T-helper 2 cell (primary cell): ENCODE results near the gene KIZ.

Source experiments
- DNase-seq, 5 experiments: peaks; one replicate each; pipeline versions ENCODE4 v3.0.0 to v3.0.0-alpha.2; 2012 to 2022
- total RNA-seq, 2 donors: gene quantifications; one replicate each; lab custom pipeline; 2026; lab: John Stamatoyannopoulos, UW

The KIZ gene
- total RNA-seq, result 22.1 to 33.1 reads per million in 2 donors

GRCh38 chr20:21125849-21126580, at the start of gene KIZ:
KIZ (plus strand) TSS chr20:21126082; CDS start chr20:21126116, 34 bp downstream.
- peak; percentile 94 to 99 (median 95) for DNase-seq

- no peak for DNase-seq
Observed at GRCh38 chr20:21077809-21078345, 48.0 kb upstream of the KIZ start.

GRCh38 chr20:21082584-21082983, 43.3 kb upstream of the KIZ start:
- DNase-seq, result no peak

GRCh38 chr20:21083825-21084325, 42.0 kb upstream of the KIZ start:
- DNase-seq, result no peak

GRCh38 chr20:21087862-21088540, 37.9 kb upstream of the KIZ start:
- DNase-seq, result no peak

- DNase-seq, result no peak
Observed at GRCh38 chr20:21089391-21089790, 36.5 kb upstream of the KIZ start.

- no peak for DNase-seq
Observed at GRCh38 chr20:21090111-21090618, 35.7 kb upstream of the KIZ start.

- DNase-seq, result no peak
Observed at GRCh38 chr20:21090721-21091120, 35.2 kb upstream of the KIZ start.

DNA sequence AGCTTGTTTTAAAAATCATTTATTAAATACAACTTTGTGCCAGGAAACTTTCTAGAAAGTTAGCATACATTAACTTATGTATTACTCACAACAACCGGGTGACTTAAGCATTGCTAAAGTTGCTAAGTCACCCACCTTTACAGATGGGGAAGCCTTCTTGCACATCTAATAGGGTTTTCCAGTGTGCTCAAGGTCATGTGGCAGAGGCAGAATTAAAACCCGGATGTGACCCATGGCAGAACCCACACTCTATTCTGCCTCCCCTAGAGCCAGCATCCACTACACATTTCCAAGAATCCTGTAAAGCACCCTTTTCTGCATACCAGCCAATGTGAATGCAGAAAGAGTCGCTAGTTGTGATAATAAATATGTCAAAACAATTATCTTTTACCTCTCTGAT, 33.1 kb upstream of the KIZ start:
- DNase-seq, result no peak

DNA sequence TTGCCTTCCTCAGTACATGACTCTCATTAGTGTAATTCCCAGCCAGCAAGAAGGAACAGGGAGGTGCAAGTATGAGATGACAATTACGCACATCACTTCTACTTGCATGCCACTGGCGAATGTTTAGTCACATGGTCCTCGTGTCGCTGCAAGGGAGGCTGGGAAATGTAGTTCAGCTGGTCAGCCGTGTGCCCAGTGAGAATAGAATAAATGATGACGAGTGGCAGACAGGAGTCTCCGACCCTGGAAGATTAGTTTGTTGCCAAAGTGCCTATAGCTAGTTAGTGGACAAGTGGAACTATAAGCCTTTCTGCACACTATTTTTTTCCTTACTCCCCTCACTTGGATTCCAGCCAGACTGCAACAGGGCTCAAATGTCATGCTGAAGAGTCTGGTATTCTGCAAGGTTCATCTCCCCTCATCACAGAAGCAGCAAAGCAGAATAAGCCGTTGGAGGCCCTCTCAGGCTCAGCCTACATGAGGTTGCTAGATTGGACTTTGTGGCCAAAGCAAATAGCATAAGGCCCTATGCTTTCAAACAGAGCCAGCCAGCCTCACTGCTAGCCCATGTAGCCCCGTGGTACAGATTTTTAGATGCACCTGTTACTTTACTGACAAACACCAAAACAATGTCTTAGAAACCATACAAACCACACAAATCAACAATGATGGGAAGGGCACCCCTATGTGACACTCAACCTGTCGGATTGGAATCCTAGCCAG, 29.4 kb upstream of the KIZ start:
- DNase-seq, result no peak

DNA sequence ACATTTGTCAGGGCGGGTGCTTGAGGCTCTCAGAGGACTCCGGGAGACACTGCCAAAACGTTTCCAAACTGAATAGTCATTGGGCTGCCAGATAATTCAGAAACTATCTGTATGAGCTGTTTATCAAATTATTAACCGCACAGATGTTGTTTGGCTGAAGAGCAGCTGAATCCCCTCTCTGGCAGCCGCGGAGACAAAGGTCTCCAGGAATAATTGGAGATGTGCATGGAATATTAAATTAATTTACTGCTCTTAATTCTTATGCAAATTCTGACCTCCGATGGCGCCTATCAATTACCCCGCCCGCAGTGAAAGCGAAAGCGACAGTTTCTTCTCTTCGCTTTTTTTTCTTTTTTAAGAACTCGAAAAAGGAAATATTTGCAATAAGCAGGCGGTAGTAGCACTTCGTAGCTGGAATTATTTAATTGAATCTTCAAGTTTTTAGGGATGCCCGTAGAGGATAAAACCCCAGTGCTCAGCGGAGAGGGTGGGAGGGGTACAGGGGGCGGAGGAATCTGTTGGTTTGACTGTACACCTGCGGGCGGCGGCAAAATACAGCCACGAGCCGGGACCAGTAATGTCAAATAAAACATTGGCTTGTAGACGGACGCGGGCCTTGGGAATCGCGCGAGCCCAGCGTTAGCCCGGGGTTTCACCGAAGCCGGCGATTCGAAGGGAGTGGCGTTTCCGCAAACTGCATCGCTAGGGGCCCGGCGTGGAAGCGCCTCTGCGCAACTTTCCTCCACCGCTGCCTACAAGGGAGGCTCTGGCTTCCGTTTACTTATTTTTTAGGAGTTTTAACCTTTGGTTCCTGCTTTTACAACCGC, 25.9 kb upstream of the KIZ start:
- peak in 4 of 5 experiments; percentile 17 to 53 (median 37) for DNase-seq

GRCh38 chr20:21100578-21101452, 25.1 kb upstream of the KIZ start:
- DNase-seq, result peak in 1 of 5 experiments; percentile 38

DNA sequence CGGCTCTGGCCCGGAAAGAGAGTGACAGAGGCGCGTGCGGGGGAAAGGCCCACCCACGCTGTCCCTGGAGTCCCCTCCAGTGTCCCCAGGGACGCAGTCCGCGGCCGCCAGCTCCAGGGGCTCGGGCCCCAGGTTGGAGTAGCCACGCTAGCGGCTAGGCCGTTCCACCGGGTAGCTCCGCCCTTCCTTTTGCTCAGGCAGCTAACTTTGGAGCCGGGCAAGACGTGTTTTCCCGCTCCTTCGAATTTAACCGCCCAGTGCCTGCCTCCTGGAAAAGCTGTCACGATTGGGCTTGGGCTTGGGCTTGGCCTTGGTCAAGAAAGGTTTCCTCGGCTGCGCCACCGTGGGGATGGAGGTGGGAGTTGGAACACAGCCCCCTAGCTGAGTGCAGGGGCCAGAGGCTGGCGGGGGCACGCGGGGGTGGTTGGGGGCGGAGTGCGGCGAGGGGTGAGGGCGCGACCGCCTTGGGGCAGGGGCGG, 24.4 kb upstream of the KIZ start:
- no peak for DNase-seq

GRCh38 chr20:21101932-21102575, 23.8 kb upstream of the KIZ start:
- no peak for DNase-seq

- DNase-seq, result peak in 3 of 5 experiments; percentile 14 to 57 (median 37)
Observed at GRCh38 chr20:21102603-21103311, 23.1 kb upstream of the KIZ start.

DNA sequence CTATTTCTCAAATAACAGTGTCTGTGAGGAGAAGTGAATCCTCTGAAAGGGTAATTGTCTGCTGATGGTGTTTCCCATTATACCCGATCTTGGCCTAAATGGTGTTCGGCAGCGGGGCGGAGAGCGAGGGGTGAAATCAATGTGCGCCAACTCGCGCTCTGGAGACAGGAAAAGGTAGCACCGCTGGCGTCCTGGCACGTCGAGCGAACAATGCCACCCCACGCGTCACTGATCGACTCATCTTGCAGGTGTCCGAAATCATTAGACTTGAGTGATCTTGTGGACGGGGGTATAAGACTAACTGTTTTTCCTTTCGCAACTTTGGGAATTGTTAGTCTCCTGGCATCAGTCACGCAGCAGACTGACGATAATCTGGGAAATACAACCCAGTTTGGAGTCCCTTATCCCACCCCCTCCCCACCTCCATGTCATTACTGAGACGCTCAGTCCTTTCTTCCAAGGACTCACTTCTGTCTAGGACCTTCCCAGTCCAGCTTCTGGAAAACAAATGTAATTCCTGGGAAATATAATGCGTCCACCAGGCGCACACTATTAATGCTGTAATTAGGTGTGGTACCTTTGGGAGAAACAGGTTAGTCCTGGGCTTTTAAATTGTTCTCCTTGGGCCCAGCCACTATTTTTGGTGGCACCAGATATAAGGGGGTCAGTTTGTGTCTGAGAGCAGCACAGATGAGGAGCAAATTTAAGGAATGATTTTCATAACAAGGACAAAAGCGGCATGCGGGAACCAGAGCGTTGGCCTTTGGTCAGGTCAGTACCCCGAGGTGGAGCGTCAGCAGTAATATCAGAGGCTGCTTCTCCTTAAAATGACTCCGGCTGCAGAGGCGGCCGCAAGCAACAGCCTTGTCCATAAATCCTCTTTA, 22.1 kb upstream of the KIZ start:
- DNase-seq, result no peak

GRCh38 chr20:21104466-21104761, 21.5 kb upstream of the KIZ start:
- no peak for DNase-seq

- DNase-seq, result no peak
Observed at GRCh38 chr20:21104921-21105320, 21.0 kb upstream of the KIZ start.
